NCI-H146 (cell line): ENCODE results near the gene PRR13.
A peak's percentile ranks its signal among the peaks of the same experiment; 100 is the strongest.
"Not testable (repeated sequence)": the region's sequence is repeated elsewhere in the genome, so short reads cannot be mapped to it uniquely, and the experiment has no call there.

Experiments used
- DNase-seq: peaks from one replicate; lab custom pipeline; 2025; lab: John Stamatoyannopoulos, UW

Gene PRR13

GRCh38 chr12:53435326-53435725 is 6.2 kb upstream of the PRR13 start:
- not testable (repeated sequence) for DNase-seq

GRCh38 chr12:53439582-53439981 is 2.0 kb upstream of the PRR13 start:
- DNase-seq: not testable (repeated sequence)

GRCh38 chr12:53443955-53444354 is 2.4 kb downstream of the PRR13 start:
- DNase-seq: no peak

- DNase-seq: not testable (repeated sequence)
Measured at GRCh38 chr12:53444593-53445325, 3.2 kb downstream of the PRR13 start.

GRCh38 chr12:53450936-53451335 is 9.4 kb downstream of the PRR13 start:
- DNase-seq: no peak

- DNase-seq: peak; percentile 100
Measured at GRCh38 chr12:53451661-53452158, 10.2 kb downstream of the PRR13 start, which contains the start of gene PCBP2. PCBP2 (plus strand) TSS chr12:53452102; CDS start chr12:53454801, 2,699 bp downstream.

GRCh38 chr12:53452159-53453077 is 10.9 kb downstream of the PRR13 start:
- DNase-seq: peak; percentile 96

- DNase-seq: no peak
Measured at GRCh38 chr12:53453953-53454640, 12.6 kb downstream of the PRR13 start.

- DNase-seq: no peak
Measured at GRCh38 chr12:53454707-53455106, 13.2 kb downstream of the PRR13 start.

- DNase-seq: no peak
Measured at GRCh38 chr12:53456654-53457366, 15.3 kb downstream of the PRR13 start.

GRCh38 chr12:53459097-53459496 is 17.6 kb downstream of the PRR13 start:
- no peak for DNase-seq

- no peak for DNase-seq
Measured at GRCh38 chr12:53461059-53461458, 19.5 kb downstream of the PRR13 start.

GRCh38 chr12:53461591-53461990 is 20.1 kb downstream of the PRR13 start:
- DNase-seq: no peak

GRCh38 chr12:53462935-53463334 is 21.4 kb downstream of the PRR13 start:
- no peak for DNase-seq

GRCh38 chr12:53463802-53464560 is 22.4 kb downstream of the PRR13 start:
- no peak for DNase-seq

GRCh38 chr12:53464685-53465418 is 23.3 kb downstream of the PRR13 start:
- DNase-seq: no peak

GRCh38 chr12:53465679-53466078 is 24.1 kb downstream of the PRR13 start:
- no peak for DNase-seq

- DNase-seq: no peak
Measured at GRCh38 chr12:53466640-53467039, 25.1 kb downstream of the PRR13 start.

GRCh38 chr12:53467082-53467481 is 25.5 kb downstream of the PRR13 start:
- DNase-seq: no peak

- DNase-seq: no peak
Measured at GRCh38 chr12:53467880-53468279, 26.3 kb downstream of the PRR13 start.
